Smooth muscle cell (in vitro differentiated cells): ENCODE measurements around the gene BTN1A1. TPM values are rescaled to one million over a fixed set of nuclear protein-coding genes. Genes with fewer than 3 reads are reported as not detected.

Experiments used
- DNase-seq: peaks from one replicate; lab custom pipeline; 2025; ENCODE audit not compliant: unreplicated experiment; lab: John Stamatoyannopoulos, UW
- H2AFZ ChIP-seq: fragments of 200-600 bp; sonication (generic); 2 replicates; pipeline ENCODE4 v1.6.0; 2016; ENCODE audit warnings: antibody characterized with exemption, low read depth, mild to moderate bottlenecking
- H3F3A ChIP-seq: fragments of 200-600 bp; sonication (generic); 2 replicates; pipeline ENCODE4 v1.6.0; 2017; ENCODE audit warnings: antibody characterized with exemption, low read depth
- H3K27ac ChIP-seq: fragments of 200-600 bp; sonication (generic); 2 replicates; pipeline ENCODE4 v1.5.1; 2016; ENCODE audit warnings: low read depth, mild to moderate bottlenecking
- H3K27me3 ChIP-seq: fragments of 200-600 bp; sonication (generic); 2 replicates; pipeline ENCODE4 v1.6.1; 2016; ENCODE audit warnings: low read depth, mild to moderate bottlenecking
- H3K36me3 ChIP-seq: fragments of 200-600 bp; sonication (generic); 2 replicates; pipeline ENCODE4 v1.5.1; 2016; ENCODE audit warnings: low read depth
- H3K4me1 ChIP-seq: fragments of 200-600 bp; sonication (generic); 2 replicates; pipeline ENCODE4 v1.5.1; 2016; ENCODE audit warnings: low read depth
- H3K4me2 ChIP-seq: fragments of 200-600 bp; sonication (generic); 2 replicates; pipeline ENCODE4 v1.6.0; 2016; ENCODE audit warnings: mild to moderate bottlenecking
- H3K4me3 ChIP-seq: fragments of 200-600 bp; sonication (generic); 2 replicates; pipeline ENCODE4 v1.5.1; 2016; ENCODE audit warnings: mild to moderate bottlenecking
- H3K79me2 ChIP-seq: fragments of 200-600 bp; sonication (generic); 2 replicates; pipeline ENCODE4 v1.6.0; 2016; ENCODE audit warnings: low read depth, mild to moderate bottlenecking
- H3K9ac ChIP-seq: fragments of 200-600 bp; sonication (generic); 2 replicates; pipeline ENCODE4 v1.6.0; 2016; ENCODE audit warnings: low read depth
- H3K9me3 ChIP-seq: fragments of 200-600 bp; sonication (generic); replicated peaks from 2 replicates; pipeline ENCODE4 v1.5.1; 2016; ENCODE audit warnings: low read depth
- H4K20me1 ChIP-seq: fragments of 200-600 bp; sonication (generic); 2 replicates; pipeline ENCODE4 v1.6.0; 2016; ENCODE audit warnings: low read depth
- CTCF ChIP-seq: fragments of 200-600 bp; sonication (generic); IDR thresholded peaks from 2 replicates; pipeline ENCODE4 v1.5.1; 2017; ENCODE audit warnings: borderline replicate concordance, mild to moderate bottlenecking, antibody characterized with exemption; ENCODE audit not compliant: insufficient read depth, poor library complexity, severe bottlenecking
- WGBS: methylation state at CpG from one replicate; pipeline ENCODE4 v1.1.7; 2016; ENCODE audit warnings: low lambda C conversion rate; 5-methylcytosine and 5-hydroxymethylcytosine counted together
- polyA plus RNA-seq: library from polyadenylated mRNA; unstranded; fragments of >200 nt; fragmentation: Nextera tagmentation; extraction: Ambion mirVana; gene quantifications from 2 replicates; pipeline ENCODE4 v1.2.1, GENCODE V29; 2016
- total RNA-seq: library from RNA; depleted of rRNA; stranded (reverse); fragments of >200 nt; gene quantifications from 2 replicates; pipeline ENCODE4 v1.2.3, GENCODE V29; 2014

Gene BTN1A1
- total and polyA plus RNA-seq, 2 experiments from 2014 or later: not detected

GRCh38 chr6:26482338-26482737 is 17.8 kb upstream of the BTN1A1 start:
- no peaks in the 10 kb centered on the region for H3K9me3 ChIP-seq
- no peaks in the 10 kb centered on the region for H3K79me2 ChIP-seq
- no peak overlapping the region for H3K9ac ChIP-seq
- no peak overlapping the region for H2AFZ ChIP-seq
- no peaks in the 10 kb centered on the region for H3K36me3 ChIP-seq
- WGBS: 89% methylated on average over 4 of the region's 4 CpGs
- no peak overlapping the region for H3K4me3 ChIP-seq
- no peak overlapping the region for H3K4me2 ChIP-seq
- no peaks in the 10 kb centered on the region for H3F3A ChIP-seq
- H4K20me1 ChIP-seq: no peaks in the 10 kb centered on the region
- H3K27ac ChIP-seq: no peak overlapping the region
- H3K4me1 ChIP-seq: no peaks in the 10 kb centered on the region
- no peaks in the 10 kb centered on the region for H3K27me3 ChIP-seq
- no peak for TF ChIP-seq CTCF
- DNase-seq: no peak

GRCh38 chr6:26483727-26484126 is 16.4 kb upstream of the BTN1A1 start:
- Histone ChIP-seq H3K4me3 (no peak overlapping the region), H3K4me1 (no peaks in the 10 kb centered on the region), H3K36me3 (no peaks in the 10 kb centered on the region), H3K9me3 (no peaks in the 10 kb centered on the region), H4K20me1 (no peaks in the 10 kb centered on the region), H3K79me2 (no peaks in the 10 kb centered on the region), H3K27ac (no peak overlapping the region), H3K9ac (no peak overlapping the region), H2AFZ (no peak overlapping the region), H3K4me2 (no peak overlapping the region), H3K27me3 (no peaks in the 10 kb centered on the region), H3F3A (no peaks in the 10 kb centered on the region)
- TF ChIP-seq CTCF: no peak
- WGBS: 80% methylated on average over 3 of the region's 3 CpGs
- DNase-seq: no peak

GRCh38 chr6:26484161-26484560 is 15.9 kb upstream of the BTN1A1 start:
- H3K79me2 ChIP-seq: no peaks in the 10 kb centered on the region
- no peak overlapping the region for H3K4me3 ChIP-seq
- no peaks in the 10 kb centered on the region for H4K20me1 ChIP-seq
- H3K9me3 ChIP-seq: no peaks in the 10 kb centered on the region
- no peaks in the 10 kb centered on the region for H3K4me1 ChIP-seq
- no peak overlapping the region for H3K9ac ChIP-seq
- no peaks in the 10 kb centered on the region for H3K27me3 ChIP-seq
- 85% methylated on average over 2 of the region's 2 CpGs for WGBS
- H2AFZ ChIP-seq: no peak overlapping the region
- H3K36me3 ChIP-seq: no peaks in the 10 kb centered on the region
- no peaks in the 10 kb centered on the region for H3F3A ChIP-seq
- DNase-seq: no peak
- TF ChIP-seq CTCF: no peak
- H3K4me2 ChIP-seq: no peak overlapping the region
- no peak overlapping the region for H3K27ac ChIP-seq

GRCh38 chr6:26485112-26485780 is 14.9 kb upstream of the BTN1A1 start:
- Histone ChIP-seq H3K9me3 (no peaks in the 10 kb centered on the region), H3K36me3 (no peaks in the 10 kb centered on the region), H3F3A (no peaks in the 10 kb centered on the region), H3K4me1 (no peaks in the 10 kb centered on the region), H3K27me3 (no peaks in the 10 kb centered on the region), H3K9ac (no peak overlapping the region), H2AFZ (no peak overlapping the region), H4K20me1 (no peaks in the 10 kb centered on the region), H3K79me2 (no peaks in the 10 kb centered on the region), H3K4me2 (no peak overlapping the region), H3K4me3 (no peak overlapping the region), H3K27ac (no peak overlapping the region)
- TF ChIP-seq CTCF: no peak
- 90% methylated on average over 5 of the region's 6 CpGs for WGBS
- no peak for DNase-seq
